NCI-H748 treated with DMSO at 0.1 percent for 48 hours (cell line): Measurements from ENCODE around the gene NECAB3.

Experiments
- DNase-seq: peaks from one replicate; lab custom pipeline; 2025; lab: John Stamatoyannopoulos, UW

The NECAB3 gene

DNA sequence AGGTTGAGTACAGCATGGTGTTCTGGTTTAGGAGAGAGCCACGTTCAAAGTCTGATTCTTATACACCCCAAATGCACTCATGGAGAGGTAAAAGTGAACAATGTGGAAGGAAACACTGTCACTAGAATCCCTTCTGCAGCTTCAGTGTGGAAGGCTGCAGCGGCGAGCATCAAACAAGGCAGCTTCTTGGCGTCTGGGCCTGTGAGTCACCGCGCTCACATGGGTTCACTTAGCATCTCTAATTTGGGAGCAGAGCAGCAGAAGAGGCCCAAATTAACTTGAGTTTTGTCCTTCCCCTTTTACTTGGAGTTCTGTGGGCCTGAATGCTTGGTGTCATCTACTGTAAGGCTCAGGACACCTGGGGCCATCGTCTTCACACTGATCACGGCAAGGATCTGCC, 22.9 kb upstream of the NECAB3 start:
- no peak for DNase-seq

DNA sequence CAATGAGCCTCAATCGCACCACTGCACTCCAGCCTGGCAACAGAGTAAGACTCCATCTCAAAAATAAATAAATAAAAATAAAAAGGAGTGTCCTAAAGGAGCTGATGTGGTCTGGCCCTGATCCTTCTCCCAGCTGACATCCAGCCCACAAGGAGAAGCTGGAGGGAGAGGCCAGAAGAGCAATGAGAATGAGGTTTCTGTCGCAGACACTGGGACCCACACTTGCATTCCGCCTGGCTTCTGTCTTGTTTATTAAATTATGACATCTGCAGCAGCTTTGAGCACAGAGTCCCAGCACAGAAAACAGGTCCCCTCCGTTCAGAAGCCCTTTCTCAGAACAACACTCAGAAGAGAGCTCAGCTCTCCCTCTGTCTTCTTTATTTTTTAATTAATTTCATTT, 22.2 kb upstream of the NECAB3 start:
- DNase-seq: no peak

DNA sequence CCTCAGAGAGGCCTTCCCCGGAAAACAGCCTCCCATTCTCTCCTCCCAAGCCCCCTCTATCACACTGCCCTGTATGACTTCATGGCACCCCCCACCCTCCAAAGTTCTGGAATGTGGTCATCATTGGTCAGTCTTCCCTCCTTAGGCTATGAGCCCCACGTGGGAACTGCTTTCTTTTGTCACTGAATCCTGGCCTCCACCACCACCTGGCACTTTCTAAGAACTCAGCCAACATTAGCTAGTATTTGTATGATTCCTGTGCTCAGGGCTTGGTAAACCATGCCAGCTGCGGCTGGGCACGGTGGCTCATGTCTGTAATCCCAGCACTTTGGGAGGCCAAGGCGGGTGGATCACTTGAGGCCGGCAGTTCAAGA, 20.4 kb upstream of the NECAB3 start:
- DNase-seq: no peak

DNA sequence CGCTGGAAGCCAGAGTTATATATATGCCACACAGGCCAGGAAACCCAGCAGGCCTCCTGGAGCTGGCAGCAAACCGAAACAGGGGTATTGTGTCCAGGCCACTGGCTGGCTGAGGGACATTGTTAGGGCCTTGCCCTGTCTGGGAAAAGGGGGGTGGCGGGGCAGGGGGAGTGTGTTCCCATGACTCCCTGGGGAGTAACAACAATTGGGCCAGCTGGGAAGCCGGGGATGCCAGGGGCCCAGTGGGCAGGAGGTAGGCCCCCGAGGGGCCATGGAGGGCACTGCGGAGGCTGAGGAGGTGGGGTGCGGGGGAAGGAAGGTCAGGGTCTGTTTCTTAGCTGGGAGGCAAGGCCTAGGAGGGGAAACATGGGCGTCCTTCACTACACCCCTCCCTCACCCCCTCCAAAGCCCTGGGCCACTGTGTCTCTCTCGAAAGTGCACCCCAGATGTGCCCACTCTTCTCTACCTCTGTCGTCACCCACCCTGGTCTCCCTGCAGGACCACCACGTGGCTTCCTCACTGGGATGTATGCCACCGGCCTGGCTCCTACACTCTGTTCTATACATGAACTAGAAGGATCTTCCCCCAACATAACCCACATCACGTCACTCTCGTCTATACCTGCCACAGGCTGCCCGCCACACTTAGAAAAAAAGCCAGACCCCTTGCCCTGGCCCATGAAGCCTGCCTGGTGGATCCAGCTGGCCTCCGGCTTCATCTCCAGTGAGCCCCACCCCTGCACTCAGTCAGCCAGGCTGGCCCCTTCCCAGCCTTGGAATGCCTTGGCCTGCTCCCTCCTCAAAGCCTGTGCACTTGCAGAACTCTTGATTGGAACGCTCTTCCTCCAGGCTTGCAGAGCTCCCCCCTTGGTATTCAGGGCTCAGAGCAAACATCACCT, 19.8 kb upstream of the NECAB3 start:
- no peak for DNase-seq

DNA sequence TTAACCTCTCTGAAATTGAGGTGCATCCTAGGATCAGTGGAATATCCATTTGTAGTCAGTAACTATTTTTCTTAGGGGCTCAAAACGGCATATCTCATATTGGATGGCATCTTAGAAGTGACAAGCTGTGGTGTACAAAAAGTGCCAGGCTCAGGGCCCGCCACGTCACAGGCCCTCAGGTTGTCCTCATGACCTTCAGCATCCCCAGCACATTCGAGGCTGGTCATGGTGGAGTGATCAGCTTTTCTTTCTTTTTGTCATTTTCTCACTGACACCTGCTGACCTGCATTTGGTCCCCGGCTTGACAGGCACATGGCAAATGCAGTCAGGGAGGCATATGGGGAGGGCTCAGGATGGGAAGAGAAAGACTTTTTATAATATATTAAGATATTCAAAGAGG, 19.1 kb upstream of the NECAB3 start:
- DNase-seq: no peak

DNA sequence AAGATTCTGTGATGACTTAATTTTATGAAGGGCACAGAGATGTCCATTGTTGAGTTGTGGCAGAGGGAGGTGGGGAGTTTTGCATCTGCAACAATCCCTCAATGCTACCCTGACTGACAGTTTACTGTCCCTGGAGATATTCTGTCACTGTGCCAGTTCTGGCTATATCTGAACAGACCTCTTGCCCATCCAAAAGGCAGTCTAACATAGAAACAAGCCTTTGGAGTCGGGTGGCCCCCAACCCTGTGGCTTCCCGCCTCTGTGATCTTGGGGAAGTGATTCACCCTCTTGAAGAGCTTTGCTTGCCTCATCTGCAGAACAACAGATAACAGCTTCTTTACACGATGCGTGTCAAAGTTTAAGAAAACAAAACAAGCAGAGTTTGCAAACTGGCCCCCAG, 15.7 kb upstream of the NECAB3 start:
- no peak for DNase-seq

DNA sequence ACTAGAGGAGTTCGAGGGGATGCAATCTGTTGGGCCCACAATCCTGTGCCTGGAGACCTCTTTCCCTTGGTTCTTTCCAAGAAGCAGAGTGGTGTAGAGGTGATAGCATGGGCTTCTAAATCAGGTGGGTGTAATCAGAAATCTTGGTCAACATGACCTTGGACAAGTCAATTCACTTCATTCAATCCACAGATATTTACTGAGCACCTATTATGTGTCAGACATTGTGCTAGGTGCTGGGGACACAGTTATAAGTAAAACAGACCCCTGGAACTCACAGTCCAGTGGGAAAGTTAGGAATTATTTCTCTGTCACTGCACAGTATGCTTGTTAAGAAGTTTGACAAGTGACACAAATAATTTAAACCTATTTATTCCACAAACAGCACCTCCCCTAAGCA, 15.3 kb upstream of the NECAB3 start:
- no peak for DNase-seq

DNA sequence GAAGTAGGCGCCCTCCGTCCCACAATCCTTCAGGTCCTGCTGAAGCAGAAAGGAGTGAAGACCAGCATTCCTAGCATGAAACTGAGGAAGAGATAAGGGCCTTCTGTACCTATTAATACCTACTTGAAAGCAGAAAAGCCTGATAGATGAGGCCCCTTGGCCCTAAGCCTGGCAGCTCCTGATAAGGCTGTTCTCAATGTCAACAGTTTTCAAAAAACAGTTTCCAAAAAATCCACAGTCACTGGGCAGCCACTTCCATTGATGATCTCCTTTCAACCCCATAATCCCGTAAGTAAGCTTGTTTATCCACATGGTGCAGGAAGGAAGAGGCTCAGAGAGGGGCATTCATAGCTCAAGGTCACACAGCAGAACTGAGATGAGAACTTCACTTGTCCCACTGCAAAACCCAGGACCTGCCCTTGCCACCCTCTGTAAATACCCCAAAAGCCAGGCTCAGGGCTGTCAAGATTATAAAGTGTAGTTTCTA, 14.8 kb upstream of the NECAB3 start:
- no peak for DNase-seq

DNA sequence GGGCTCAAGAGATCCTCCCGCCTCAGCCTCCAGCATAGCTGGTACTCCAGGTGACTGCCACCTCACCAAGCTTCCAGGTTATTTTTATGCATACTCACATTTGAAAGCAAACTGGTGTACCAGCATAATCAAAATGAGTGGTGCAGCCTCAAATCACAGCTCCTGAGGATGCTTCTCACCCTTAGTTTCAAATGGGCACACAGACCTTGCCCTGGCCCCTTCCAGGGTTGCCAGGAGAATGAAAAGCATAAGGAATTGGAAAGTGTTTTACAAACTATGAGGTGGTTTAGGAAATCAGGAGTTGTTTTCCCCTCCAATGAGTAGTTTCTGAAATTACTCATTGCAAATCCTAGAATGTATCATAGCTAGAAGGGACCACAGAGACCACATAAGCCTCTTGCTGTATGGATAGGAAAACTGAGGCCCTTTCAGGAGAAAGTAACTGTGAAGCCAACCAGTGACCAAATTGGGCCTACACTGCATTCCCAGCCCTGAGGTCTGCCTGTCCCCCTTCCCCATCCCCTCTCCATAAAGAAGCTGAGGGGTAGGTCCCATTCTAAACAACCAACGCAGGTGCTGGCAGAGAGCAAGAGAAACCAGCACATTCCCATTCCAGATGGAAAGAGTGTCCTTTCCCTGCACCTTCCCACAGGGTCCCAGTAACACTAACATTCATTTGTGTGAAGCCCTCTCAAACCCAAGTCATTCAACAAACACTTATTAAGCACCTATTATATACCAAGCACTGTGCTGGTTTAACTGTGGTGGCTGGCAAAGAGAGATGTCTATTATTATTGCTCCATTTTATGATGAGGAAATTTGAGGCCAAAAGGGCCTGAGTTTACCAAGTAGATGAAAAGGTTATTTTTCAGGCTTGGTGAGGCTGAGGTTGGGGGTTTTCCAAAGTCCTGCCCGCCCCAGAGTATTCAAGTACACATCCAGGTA, 14.0 kb upstream of the NECAB3 start:
- no peak for DNase-seq

DNA sequence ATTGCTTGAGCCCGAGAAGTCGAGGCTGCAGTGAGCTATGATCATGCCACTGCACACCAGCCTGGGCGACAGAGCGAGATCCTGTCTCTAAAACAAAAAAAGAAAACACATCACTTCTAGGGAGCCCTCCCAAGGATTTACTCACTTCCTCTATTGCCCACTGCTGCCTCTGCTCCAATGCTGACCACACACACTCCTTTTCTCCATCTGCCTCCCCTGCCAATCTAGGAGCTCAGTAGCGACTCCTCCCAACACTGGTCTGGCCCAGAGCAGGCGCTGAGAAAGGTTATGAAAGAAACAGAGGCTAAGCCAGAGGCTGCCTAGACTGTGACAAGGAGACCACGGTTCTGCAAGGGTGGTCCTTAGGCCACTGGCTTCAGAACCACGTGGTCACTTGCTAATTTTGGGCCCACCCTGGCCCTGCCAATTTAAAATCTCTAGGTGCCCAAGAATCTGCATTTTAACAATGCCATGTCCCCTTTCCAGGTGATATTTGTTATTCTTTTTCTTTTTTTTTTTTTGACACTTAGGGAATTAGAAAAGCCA, 13.2 kb upstream of the NECAB3 start:
- DNase-seq: no peak

DNA sequence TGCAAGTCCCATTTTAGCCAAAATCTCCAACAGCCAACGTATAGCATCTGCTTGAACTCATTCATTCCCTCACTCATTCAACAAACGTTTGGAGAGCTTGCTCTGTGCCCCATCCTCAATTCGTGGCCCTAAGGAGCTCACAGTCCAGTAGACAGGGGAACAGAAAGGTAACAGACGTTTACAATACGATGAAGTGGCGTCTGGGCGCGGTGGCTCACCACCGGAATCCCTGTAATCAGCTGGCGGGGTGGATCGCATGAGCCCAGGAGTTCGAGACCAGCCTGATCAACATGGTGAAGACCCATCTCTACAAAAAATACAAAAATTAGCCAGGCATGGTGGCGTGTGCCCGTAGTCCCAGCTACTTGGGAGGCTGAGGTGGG, 12.7 kb upstream of the NECAB3 start:
- no peak for DNase-seq

DNA sequence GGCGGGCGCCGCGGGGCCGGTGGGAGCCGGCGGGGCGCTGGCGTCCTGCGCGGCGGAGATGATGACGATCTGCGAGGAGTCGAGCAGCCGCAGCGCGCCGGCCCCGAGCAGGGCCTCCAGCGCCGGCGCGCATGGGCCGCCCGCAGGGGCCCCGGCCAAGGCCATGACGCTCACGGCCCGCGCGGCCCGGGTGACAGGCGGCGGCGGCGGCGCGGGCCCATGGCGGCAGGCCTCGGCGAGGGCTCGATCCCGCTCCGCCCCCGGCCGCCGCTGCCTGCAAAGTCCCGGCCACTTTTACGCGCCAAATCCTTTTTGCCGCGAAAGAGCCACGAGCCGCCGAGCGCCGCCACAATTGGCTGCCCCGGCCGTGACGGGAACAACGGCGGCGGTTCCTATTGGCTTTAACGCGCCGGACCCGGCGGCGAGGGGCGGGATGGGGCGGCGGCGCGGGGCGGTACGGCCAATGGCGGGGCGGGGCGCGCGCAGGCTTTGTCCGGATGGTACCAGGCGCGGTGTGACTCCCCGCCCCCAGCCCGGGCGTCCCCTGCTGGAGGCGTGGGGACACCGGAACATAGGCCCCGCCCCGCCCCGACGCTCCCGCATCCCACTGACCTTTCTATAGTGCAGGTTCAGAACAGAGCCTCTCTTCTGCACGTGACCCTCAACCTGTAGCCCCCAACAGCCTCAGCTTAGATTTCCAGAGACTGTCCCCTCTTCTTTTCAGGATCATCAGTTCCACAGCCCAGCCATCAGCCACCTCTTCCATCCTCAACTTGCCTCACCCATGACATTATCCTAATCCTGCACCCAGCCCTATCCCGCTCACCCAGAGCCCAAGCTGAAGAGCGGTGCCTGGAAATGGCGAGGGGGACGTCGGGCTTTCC, 12.1 kb upstream of the NECAB3 start, which contains the start of gene E2F1:
Gene E2F1 (minus strand): TSS at position 286 of the 884 bp plus-strand sequence. CDS start 121 bp downstream, at position 165.
- peak; percentile 81 for DNase-seq

DNA sequence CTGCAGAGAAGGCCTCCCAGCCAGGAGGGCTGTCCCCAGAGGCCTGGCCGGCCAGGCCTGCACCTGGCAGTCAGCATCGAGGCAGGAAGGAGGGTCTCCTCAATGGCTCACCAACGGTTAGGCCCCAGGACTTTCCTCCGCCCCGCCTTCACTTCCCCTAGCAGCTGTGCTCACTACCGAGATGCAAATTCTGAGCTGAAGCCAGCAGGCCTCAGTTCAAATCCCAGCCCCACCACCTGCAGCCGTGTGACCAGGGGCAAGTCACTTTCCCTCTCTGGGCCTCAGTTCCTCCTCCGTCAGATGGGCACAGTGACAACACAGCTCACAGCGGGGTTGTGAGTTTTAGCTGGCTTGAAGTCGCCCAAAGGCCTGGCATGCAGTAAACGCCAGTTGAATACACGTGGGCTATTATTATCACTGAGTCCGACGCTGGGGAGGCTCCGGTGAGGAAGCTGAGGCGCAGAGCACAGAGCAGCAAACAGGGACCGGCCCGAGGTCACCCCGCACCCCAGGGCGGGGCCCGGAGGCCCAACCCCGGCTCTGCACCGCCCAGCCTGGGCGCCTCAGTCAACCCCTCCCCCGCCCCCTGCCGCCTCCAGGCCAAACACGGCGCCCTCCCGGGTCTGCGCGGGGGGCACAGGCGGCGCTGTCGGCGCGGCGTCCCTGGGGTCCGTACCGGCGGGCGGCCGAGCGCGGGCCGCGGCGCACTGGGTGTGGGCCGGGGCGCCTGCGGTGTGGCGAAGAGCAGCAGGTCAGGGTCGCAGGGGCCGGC, 11.3 kb upstream of the NECAB3 start:
- DNase-seq: peak; percentile 5

DNA sequence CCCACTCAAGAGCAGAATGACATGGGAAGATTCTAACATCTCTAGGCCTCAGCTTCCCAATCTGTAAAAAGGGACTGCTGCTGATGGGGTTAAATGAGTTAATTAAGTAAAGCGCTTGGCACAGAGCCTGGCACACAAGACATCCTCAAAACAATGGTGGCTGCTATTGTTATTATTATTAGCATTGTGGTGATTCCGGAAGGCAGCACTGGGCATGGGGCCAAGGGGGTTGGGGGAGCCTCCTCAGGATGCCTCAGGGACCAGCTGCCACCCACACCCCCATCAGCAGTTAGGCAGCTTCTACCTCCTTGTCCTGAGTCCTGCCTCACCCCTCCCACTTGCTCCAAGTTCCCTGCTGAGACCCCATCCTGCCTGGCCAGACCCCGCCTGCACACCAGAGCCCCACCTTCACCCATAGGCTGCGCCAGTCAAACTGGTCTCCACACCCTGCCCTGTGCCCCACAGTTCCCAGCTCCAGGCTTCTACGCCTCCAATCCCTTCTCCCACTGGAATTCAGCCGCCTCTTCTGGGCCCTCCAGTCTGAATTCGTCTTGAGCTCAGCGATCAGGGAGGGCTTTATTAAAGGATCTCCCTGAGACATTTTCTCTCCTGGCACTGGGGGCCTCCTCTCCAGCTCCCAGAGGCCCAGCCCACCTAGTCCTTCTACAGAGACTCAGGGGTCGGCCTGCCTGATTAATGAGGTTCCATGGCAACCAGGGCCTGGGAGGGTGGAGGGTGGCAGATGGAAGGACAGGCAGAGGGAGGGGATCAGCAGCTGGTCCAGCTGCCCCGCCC, 10.5 kb upstream of the NECAB3 start:
- peak; percentile 39 for DNase-seq

DNA sequence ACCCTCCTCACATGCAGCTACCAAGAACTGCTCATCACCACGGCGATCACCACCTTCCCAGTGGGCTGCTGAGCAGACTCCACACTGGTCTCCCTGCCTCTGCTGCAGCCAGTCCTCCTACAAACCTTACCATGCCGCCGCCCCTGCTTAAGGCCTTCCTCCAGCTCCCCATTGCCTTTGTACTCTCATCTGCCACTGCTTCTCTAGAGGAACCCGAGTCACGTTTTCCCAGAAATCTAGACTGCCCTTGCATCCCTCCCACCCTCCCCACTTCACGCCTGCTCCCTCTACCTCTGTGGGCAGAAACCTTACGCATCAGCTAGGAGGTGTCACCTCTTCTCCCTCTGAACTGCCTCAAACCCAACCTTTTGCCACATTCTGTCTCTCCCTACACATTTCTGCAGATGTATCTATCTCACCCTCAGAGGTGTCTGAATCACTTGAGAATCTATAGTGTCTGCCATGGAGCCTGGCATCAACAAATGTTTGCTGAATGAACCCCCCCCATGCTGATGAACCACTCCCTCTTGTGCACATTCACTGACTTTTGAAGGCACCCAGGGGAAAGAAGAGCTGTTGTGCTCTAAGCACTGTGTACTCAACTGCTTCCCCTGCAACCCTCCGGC, 7.6 kb upstream of the NECAB3 start:
- DNase-seq: no peak

DNA sequence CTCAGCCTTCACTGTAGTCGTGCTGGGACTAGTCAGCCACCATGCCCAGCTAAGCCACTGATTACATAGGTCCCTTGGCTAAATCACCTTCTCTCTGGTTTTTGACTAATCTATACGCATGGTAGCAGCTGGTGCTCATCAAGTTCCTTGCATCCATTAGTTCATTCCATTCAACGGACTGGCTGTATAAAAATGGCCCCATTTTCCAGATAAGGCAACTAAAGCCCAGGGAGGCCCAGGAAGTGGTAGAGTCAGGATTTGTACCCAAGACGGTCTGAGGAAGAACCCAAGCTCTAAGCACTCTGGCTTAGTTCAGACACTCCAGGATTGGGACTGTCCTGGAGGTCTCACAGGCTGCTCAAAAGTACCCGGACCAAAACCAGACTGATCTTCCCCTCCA, 7.1 kb upstream of the NECAB3 start:
- no peak for DNase-seq

DNA sequence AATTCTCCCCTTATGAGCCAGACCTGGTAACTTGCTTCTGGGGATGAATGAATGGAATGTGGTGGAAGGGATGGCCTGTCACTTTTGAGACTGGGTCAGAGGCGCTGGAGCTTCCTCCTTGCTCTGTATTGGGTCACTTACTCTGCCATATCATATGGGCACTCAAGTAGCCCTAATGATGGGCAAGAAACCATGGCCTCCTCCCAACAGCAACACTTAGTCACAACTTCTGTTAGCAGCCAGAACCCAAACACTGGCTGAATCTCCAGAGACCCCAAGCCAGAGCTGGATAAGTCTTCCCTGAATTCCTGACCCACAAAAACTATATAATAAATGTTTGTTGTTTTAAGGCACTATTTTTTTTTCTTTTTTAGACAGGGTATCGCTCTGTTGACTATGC, 6.5 kb upstream of the NECAB3 start:
- DNase-seq: no peak

DNA sequence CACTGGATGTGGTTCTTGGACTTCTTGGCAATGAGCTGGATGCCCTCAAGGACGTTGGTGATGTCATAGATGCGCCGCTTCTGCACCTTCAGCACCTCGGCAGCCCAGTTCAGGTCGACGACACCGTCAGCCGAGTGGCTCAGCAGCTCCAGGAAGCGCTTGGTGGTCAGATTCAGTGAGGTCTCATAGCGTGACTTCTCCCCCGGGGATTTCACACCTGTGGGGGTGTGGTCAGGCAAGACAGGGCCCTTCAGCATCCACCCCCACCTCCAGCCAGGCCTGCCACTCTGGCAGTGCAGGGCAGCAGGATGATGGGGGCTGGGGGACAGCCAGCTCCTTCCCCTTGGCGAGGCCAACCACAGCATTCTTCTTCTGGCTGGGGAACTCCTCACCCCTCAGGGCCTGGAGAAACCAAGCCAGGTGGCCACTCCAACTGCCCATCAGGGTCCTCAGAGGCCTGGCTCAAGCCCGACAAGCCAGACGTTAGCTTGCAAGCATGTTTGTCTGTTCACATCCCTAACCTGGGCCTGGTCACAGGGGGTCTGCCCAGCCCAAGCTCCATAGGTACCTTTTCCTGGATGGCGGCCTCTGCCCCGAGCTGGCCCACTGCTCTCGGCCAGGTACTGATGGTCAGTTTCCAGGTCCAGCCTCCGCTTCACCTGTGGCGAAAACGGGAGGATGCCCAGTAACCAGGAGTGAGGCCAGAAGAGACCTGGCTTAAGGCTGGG, 5.7 kb upstream of the NECAB3 start:
- no peak for DNase-seq
